GM19351 (cell line): ENCODE results near the gene CDH4.

ENCODE experiments used
- ATAC-seq: cut with Tn5 transposase; IDR thresholded peaks from one replicate; pipeline ENCODE4 v1.9.1; 2021; ENCODE audit warnings: mild to moderate bottlenecking, moderate library complexity; ENCODE audit not compliant: unreplicated experiment

CDH4 gene

DNA sequence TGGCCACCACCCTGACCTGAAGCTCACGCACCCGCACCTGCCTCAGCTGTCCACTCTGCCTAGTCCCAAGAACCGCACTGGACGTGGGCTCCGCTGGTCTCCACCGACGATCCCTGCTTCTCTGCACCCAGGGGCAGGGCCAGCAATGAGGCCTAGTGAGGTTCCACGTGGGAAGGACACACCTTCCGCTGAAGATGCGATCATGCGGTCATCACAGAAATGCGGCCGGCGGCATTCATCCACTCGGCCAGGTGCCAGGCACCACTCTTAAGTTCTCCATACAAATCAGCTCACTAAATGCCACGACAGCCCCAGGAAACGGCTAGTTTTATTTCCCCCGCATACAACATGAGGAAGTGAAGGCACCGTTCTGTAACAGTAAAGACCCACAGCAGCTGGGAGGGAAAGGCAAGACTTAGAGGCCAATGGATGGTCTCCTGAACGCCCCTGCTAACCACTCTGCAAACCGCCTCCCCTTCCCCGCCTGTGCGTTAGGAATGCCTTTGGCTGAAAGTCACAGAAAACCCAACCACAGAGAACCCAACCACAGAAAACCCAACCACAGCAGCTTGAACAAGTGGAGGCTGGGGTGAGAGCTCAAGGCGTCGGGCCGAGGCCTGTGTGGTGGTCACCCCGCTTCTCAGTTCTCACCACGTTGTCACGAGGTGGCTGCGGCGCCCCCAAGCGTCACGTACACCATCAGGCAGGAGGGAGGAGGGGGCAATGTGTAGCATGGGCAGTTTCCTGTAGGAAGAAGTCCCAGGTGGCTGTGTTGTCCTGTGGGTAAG lies 609.2 kb downstream of the CDH4 start:
- ATAC-seq = no peak

DNA sequence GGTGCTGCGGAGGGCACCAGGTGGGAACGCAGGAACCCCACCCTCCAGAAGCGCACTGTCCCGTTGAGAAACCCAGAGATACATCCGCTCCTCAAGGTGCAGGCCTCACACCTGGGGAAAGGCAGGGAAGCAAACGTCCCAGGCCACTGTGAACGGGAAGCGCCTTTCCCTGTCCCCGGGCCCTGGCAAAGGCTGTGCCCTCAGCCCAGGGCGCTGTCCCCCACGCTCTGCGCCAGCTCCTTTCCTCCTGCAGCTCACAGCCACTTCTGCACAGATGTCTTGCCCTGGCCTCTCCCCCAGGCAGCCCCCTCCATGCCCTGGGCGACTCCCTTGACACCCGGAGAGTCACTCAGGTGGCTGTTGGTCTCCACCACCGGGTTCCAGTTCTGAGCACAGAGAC lies 609.8 kb downstream of the CDH4 start:
- ATAC-seq = no peak

DNA sequence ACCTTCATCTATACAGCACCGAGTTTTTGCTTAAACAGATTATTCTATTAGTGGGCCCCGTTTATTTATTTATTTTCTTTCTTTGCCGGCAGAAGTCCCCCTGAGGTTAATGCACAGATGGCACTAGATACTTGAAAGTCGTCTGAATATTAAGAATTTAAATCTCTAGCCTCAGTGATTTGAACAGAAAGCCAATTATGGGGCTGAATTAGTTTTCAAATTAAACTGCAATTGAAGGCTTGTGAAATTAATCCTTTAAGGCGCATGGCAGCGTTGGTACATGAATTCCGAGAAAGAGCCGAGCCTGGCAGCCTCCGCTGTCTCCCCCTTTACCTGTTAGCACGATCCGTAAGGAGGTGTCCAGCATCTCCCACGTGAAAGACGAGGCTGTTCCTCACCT lies 610.8 kb downstream of the CDH4 start:
- ATAC-seq = no peak

DNA sequence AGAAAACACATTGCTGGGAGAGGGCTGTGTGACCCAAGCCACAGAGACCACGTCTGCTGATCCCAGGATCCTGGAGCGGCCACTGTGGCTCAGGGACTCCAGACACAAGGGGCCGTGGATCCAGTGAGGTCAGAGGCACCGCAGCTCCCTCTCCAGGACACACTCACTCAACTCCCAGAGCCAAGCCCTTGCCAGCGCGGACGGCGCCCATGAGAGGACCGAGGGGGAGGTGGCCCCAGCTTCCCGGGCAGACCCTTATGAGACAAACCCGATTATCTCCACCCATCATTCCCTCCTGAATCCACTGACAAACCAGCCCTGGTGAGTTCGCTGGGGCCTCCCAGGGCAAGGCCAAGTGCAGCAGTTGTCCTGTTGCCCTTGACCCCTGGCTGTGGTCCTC lies 612.4 kb downstream of the CDH4 start:
- ATAC-seq = no peak

DNA sequence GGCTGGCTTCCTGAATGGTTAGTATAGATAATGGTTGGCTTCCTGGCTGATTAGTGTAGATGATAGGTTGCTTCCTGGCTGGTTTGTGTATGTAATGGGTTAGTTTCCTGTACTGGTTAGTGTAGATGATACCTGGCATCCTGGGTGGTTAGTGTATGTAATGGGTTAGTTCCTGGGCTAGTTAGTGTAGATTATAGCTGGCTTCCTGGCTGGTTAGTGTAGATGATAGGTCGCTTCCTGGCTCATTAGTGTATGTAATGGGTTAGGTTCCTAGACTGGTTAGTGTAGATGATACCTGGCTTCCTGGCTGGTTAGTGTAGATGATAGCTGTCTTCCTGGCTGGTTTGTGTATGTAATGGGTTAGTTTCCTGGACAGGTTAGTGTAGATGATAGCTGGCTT lies 613.3 kb downstream of the CDH4 start:
- ATAC-seq = no peak

DNA sequence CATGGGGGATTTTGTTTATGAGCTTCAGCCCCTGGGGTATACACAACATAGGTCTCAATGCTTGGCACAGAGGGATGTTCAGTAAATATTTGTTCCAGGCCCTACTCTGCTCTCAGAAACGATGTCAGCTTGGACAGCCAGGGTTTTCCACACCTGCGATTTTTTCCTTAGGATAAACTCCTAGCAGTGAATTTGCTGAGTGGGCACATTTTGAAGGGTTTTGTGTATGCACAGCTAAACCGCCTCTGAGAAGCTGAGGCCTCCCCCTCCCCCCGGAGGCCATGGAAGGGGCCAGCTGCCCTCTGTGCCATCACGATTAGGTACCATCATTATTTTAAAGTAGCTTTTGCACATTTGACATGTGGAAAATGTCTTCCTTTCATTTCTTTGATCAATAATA lies 614.1 kb downstream of the CDH4 start:
- ATAC-seq = no peak

DNA sequence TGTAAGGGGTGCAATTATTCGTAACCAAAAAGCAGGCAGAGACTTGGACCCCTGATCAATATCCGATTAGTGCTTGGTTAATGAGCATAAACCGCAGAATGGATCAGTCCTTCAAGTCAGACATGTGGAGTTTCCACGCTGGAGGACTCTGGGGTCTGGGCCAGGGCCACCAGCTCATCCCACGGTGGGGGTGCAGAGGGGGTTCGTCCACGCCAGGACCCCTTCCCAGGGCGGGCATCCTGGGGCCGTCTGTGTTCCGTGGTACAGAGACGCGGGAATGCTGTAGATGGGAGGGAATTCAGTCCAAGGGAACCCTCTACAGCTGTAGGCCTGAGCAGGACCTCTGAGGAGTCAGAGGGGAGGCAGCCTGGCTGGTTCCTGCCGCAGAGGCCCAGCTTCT lies 615.9 kb downstream of the CDH4 start:
- no peak for ATAC-seq

DNA sequence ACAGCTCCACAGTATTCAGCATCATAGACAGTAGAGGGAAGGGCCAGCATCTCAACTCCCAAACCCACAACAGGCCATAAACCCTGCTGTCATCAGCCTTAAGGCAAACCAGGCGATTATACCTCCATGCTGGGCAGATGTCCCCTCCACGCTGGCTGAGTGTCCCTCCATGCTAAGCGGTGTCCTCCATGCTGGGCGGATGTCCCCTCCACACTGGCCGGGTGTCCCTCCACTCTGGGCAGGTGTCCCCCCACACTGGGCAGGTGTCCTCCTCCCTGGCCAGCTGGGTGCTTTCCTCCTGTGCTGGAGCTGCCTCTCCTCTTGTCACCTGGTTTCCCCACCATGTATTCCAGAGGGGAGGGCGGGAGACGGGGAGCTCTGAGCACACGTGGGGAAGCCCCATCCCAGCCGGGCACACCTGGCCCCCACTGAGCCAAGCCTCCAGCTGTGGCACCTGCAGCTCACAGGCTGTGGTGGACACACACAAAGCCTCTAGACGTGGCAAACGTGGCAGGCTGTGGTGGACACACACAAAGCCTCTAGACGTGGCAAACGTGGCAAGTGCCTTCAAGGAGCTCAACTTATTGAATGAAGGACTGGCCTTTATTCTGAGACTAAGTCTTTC lies 616.5 kb downstream of the CDH4 start:
- ATAC-seq = no peak

DNA sequence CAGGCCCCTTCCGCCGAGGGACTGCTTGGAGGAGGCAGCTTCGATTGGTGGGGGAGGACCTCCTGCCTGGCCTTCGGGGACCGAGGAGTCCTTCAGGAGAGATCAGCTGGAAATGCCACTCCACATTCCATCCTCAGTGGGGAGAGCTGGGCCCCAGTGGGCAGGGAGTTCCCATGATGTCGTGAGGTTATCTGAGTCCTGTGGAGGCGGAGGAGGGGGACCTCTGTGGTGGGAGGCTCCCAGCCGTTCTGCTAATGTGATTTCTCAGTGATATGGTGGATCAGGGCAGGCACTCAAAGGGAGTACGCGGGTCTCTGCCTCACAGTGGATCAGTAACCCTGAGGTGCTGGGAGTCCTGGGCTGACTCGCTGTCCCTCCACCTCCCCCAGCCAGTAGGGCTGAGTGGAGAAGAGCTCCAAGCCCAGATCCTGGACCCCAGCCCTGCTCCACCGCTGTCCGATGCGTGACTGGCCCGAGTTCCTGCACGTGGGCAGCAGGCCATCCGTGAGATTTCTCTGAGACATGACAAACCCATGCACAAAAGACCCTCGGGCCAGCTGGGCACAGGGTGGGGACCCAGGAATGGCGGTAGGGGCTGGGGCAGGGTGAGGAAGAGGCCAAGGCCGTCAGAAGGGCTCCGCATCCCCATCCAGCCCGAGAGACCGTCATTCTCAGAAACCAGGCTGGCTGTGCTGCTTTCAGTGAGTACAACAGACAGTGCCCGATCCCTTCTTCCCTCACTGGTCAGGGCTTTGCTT lies 617.9 kb downstream of the CDH4 start:
- no peak for ATAC-seq

DNA sequence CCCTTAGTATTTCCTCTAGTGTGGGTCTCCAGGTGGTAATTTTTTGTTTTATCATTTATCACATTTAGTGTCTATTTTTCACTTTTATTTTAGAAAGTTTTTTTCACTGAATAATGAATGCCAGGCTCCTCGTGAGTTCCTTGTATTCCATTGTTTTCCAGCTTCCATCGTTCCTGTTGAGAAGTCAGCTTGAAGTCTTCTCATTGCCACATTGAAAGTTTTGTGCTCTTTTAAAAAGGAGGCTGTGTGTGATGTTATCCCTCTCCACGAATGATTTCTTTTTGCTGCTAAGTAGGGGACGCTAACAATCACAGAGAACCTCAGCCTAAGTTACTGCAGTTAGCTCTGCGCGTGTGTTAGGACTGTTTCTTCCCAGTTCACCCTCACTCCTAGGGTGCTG lies 619.1 kb downstream of the CDH4 start:
- ATAC-seq = no peak

DNA sequence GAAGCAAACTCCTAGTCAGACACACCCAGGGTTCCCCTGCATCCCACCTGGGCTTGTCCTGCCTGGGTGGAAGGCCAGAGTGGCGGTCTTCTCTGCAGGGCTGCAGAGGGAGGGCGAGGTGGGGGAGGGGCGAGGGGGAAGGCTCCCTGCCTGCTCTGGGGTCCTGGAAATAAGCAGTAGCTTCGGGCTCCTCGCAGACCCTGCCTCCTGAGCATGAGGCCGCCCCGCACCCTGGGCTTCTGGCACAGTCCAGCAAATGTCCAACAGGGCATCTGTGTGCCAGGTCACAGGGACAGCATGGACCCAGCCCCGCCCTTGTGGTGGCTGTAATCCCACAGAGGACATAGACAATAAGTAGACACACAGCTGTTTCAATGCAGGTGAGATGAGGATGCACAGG lies 619.9 kb downstream of the CDH4 start:
- no peak for ATAC-seq

DNA sequence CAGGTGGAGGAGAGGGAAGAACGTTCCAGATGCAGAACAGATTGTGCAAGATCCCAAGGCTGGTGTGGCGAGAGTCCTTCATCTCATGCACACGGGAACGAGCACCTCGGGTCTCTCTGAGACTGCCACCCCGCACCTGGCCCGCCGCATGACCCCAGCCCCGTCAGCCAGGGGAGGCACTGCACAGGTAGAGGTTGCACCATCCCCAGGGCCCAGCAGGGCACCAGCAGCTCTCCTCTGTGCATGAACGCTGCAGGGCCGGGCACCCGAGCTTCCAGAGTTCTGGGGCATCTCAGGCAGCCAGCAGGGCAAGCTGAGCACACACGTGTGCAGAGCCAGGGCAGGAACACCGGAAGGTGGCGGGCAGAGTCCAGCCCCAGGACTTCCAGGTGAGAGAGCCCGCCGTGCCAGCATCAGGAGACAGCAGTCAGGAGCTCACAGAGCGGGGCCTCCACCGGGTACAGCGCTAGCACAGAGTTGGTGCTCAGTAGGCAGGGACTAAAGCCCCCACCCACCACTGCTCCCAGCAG lies 620.4 kb downstream of the CDH4 start:
- ATAC-seq = no peak

DNA sequence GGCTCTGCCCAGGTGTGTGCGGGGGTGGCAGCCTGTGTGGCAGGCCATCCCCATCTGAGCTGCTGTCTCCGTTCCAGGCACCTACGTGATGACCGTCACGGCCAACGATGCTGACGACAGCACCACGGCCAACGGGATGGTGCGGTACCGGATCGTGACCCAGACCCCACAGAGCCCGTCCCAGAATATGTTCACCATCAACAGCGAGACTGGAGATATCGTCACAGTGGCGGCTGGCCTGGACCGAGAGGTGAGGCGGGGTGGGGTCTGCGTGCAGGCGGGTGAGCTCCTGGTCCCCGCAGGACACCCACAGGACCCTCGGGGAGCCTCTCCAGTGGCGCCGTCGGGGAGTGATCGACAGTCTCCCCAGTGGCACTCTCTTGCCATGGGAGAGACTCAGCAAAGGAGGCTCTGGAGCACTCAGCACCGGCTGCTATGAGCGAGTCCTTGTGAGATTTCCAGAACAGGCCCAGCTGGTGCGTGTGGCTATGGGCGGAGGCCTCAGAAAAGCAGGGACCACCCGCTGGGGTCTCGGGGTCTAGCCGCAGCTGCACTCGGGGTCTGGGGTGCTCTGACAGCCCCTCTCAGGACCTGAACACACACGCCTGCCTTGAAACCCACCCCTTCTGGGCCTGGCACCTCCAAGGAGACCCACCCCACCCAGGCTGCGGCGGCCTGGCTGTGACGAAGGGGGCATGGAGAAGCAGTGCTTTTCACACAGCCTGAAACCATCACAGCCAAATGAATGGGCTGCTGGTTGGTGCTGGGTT lies 621.8 kb downstream of the CDH4 start:
- no peak for ATAC-seq

DNA sequence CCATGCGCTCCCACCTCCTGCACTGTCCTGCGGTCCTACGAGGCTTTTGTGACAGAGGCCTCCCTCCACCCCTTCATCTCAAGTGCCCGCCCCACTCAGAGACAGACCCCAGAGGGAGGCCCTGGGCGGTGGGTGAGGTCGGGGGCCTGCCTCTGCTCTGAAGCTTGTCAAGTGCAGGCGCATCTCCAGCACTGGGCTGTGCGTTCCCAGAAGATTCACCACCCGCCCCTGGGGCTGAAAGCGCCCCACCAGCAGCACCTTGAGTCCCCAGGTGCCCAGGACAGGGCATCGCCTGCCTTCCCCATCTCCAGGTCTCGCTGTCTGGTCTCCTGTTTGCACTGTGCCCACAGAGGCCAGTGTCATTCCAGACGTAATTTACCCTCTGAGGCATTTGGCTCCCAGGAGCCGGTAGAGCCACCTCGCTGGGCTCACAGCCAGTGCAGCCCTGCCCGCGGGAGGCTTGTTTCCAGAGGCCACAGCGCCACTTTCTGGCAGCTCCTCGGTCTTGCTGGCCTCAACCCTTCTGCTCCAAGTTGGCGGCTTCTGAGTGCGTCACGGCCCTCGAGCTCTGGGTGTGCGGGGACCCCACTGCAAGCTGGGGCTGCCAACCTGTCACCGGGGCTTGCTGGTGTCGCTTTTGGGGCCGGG lies 622.5 kb downstream of the CDH4 start:
- no peak for ATAC-seq

DNA sequence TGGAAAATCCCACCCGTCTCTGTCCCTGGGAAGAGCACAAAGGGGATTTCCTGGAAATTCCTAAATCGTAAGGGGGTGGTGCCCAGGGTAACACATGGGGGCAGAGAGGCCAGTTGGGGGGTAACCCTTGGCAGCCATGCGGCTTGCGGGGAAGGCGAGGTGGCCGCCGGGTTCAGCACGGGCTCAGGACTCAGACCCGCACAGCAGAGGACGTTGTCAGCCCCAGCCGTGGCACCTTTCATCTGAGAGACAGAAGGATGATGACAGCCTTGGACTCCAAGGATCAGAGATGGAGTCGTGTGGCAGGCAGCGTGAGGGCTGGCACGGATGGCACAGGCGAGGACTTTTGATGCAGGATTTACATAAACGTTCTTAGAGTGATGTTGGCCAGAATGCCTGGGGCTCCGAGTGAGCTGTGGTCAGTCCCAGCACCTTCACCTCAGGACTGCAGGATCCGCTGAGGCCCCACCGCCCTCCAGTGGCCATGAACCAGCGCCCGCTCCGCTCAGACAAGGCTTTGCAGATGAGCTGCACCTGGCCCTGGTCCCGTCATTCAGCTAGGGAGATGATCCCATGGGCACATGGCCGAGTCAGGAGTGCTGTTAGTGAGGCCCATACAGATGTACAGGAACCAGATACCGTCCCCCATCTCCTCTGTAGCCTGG lies 623.3 kb downstream of the CDH4 start:
- ATAC-seq = no peak

DNA sequence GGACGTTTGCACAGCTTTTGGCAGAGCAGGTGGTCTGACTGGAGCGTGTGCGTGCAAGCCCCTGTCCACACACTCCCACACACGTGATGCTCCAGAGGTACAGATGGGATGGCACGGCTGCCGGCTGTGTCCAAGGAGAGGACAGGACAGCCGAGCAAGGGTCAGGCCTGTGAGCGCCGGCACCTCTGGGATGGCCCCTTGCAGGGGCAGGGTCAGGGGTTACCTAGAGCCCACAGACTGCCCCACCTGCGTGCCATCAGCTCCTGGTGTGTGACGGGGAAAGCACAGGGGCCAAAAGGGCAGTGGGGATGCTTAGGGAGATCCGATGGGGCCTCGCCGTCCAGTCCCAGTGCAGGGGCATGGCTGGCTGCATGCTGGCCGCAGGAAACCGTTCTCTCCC lies 623.9 kb downstream of the CDH4 start:
- no peak for ATAC-seq

DNA sequence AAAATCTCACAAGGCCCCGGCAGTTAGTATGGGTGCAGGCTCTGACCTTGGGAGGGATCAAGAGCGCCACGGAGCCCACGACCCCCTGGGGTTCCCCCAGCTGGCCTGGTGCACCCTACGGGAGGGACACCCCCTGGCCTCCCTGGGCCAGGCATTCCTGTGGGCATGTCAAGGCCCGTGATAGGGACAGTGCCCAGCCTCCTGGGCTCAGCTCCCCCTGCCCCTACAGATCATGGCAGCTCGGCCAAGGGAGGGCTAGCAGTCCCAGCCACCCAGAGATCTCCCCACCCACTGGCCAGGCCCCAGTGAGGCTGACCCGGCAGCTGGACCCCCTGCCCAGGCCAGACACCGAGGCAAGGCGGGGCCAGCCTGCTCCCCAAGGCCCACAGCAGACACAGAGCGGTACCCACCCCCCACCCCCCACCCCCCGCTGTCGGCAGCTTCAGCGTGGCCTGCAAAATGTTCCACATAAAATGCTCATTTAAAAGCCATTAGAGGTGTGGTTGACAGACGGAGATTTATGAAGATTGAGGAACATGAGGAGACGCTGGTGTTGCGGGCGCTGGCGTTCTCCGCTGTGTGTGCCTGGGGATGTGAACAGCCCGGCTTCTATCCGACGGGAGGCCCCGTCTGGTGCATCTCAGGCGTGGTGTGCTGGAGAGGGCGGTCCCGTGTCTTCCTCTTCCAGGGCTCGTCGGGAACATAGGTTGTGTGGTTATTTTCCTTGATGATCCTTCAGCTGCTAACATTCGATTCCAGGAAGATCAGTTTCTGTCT lies 625.1 kb downstream of the CDH4 start:
- no peak for ATAC-seq

DNA sequence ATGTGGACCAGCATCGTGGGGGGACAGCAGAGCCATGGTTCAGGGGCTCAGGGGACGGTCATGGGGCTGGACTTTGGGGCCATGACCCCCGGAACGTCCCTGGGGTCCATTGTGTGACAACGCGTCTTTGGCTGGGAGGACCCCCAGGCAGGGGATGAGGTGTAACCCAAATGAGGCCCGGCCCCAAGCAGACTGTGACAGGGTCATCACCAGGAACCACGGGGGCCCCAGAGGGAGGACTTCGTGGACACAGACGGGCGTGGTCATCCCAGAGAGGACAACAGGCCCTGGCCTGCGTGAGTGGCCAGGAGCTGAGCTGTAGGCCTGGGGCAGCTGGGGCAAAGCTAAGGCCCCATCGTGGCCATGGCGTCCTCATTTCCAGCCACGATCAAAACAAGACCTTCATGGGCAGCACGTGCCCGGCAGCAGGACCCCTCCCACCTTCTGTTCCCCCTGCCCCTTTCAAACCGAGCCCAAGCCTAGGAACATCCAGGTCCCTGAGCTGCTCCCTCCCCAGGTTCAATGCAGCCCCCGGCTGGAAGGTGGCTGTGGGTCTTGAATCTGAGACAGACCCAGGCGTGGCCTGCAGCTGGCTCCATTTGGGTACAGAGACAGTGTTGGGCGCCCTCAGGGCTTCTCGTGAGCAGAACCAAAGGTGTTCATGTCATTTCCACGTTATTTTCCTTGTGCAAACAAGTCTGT lies 625.9 kb downstream of the CDH4 start:
- ATAC-seq = no peak
